PC-9 (cell line): ENCODE measurements around the gene PROZ. TPM values are rescaled to one million over a fixed set of nuclear protein-coding genes. Genes with fewer than 3 reads are reported as not detected.

Source experiments
- BruUV-seq: library from RNA; stranded (reverse); fragments of 400-500 nt; replicated peaks from 2 replicates; lab custom pipeline; 2021; lab: Mats Ljungman, UMichigan
- CTCF ChIA-PET: fragments of 300-600 bp; sonication (Branson Sonifier 250); formaldehyde crosslinking; loops from one replicate; lab custom pipeline; 2022; ENCODE audit warnings: antibody characterized with exemption; lab: Charles Lee
- POLR2A ChIA-PET: fragments of 300-600 bp; sonication (Branson Sonifier 250); formaldehyde crosslinking; loops from one replicate; lab custom pipeline; 2022; ENCODE audit warnings: antibody characterized with exemption; ENCODE audit not compliant: unreplicated experiment; lab: Charles Lee
- DNase-seq, 2 experiments: peaks; one replicate each; pipeline versions ENCODE4 v3.0.0 to v3.0.0-alpha.2; 2015 to 2022; ENCODE audit warnings: mixed read lengths in 1 of 2
- H2AFZ ChIP-seq: fragments of 200-600 bp; sonication (generic); 2 replicates; pipeline ENCODE4 v1.8.1; 2017; ENCODE audit warnings: antibody characterized with exemption
- H3F3A ChIP-seq: fragments of 200-600 bp; sonication (generic); 2 replicates; pipeline ENCODE4 v1.8.1; 2017; ENCODE audit warnings: antibody characterized with exemption, mild to moderate bottlenecking, low read depth; ENCODE audit not compliant: insufficient read depth
- H3K27ac ChIP-seq: fragments of 200-600 bp; sonication (generic); 2 replicates; pipeline ENCODE4 v1.6.1; 2016; ENCODE audit warnings: mixed run types
- H3K27me3 ChIP-seq: fragments of 200-600 bp; sonication (generic); 2 replicates; pipeline ENCODE4 v1.6.1; 2016; ENCODE audit warnings: low read depth, mixed run types; ENCODE audit not compliant: insufficient read depth
- H3K36me3 ChIP-seq: fragments of 200-600 bp; sonication (generic); 2 replicates; pipeline ENCODE4 v1.6.1; 2016; ENCODE audit warnings: low read depth, mixed run types
- H3K4me1 ChIP-seq: fragments of 200-600 bp; sonication (generic); replicated peaks from 2 replicates; pipeline ENCODE4 v1.6.1; 2016; ENCODE audit warnings: mixed run types; ENCODE audit not compliant: insufficient read depth
- H3K4me2 ChIP-seq: fragments of 200-600 bp; sonication (generic); 2 replicates; pipeline ENCODE4 v1.6.1; 2017; ENCODE audit warnings: mixed run types
- H3K4me3 ChIP-seq: fragments of 200-600 bp; sonication (generic); 2 replicates; pipeline ENCODE4 v1.6.1; 2016; ENCODE audit warnings: mixed run types
- H3K79me2 ChIP-seq: fragments of 200-600 bp; sonication (generic); 2 replicates; pipeline ENCODE4 v1.6.1; 2017; ENCODE audit warnings: low read depth, mixed run types
- H3K9me2 ChIP-seq: fragments of 200-600 bp; sonication (generic); 2 replicates; pipeline ENCODE4 v1.8.1; 2017; ENCODE audit warnings: mild to moderate bottlenecking; ENCODE audit not compliant: insufficient read depth
- H3K9me3 ChIP-seq: fragments of 200-600 bp; sonication (generic); 2 replicates; pipeline ENCODE4 v1.8.1; 2016; ENCODE audit warnings: low read depth; ENCODE audit not compliant: insufficient read depth
- H4K20me1 ChIP-seq: fragments of 200-600 bp; sonication (generic); 2 replicates; pipeline ENCODE4 v1.8.1; 2017; ENCODE audit not compliant: insufficient read depth
- EZH2 ChIP-seq: fragments of 200-600 bp; sonication (generic); IDR thresholded peaks from 2 replicates; pipeline ENCODE4 v1.8.0; 2017; ENCODE audit warnings: antibody characterized with exemption, low read depth
- intact Hi-C: fragments of 100-400 bp; cut with micrococcal nuclease; formaldehyde crosslinking; loops from one replicate; pipeline ENCODE4 v1.10.0; 2022; ENCODE audit not compliant: unreplicated experiment
- total RNA-seq: library from RNA; stranded (reverse); gene quantifications from 2 replicates; pipeline ENCODE4 v1.2.3, GENCODE V29; 2021
- TF ChIP-seq, protein P1 (sequence below): fragments of 200-600 bp; sonication (generic); conservative IDR thresholded peaks from 2 replicates; pipeline ENCODE4 v1.6.1; 2017; ENCODE audit warnings: mixed run types, antibody characterized with exemption, mild to moderate bottlenecking, moderate library complexity

Gene PROZ
- total RNA-seq, 1 experiment from 2014 or later = not detected

DNA sequence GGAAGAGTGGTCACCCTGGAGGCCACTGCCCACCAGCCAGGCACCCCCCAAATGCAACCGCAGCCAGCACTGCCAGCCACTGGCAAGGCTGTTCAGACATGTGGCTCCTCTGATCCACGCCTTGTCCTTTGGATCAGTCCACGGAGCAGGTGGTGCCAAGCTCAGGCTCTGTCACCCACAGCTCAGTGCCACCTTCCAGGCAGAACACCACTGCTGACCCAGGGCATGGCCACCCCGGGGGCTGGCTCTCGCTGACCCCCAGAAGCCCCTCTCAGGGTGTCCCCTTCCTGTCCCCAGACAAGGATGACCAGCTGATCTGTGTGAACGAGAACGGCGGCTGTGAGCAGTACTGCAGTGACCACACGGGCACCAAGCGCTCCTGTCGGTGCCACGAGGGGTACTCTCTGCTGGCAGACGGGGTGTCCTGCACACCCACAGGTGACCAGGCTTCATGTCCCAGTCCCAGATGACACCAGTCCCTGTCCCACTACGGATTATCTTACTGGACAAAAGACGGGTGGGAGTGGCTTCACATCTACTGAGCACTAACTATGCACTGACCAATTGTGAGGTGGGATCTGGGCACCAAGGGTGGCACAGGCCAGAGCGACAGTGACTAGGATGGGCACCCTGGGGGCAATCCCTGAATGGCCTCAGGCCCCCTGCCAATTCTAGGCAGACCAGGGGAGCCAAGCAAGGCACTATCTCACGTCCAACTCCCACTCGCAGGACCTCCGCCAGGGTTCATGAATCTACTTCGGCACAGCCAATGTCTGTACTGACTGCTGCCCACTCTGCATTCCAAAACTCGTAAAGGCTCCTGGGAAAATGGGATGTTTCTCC lies 42.9 kb upstream of the PROZ start:
- no peak overlapping the region for H3K4me2 ChIP-seq
- no peaks in the 10 kb centered on the region for H4K20me1 ChIP-seq
- H3F3A ChIP-seq = no peaks in the 10 kb centered on the region
- H3K9me3 ChIP-seq = no peaks in the 10 kb centered on the region
- CTCF ChIA-PET = no interaction called here
- POLR2A ChIA-PET = no interaction called here
- no peaks in the 10 kb centered on the region for H3K36me3 ChIP-seq
- no peak for DNase-seq
- no peak overlapping the region for H2AFZ ChIP-seq
- H3K27ac ChIP-seq = no peak overlapping the region
- no peak overlapping the region for H3K4me3 ChIP-seq
- no peaks in the 10 kb centered on the region for H3K79me2 ChIP-seq
- peaks cover 51% of the 10 kb centered on the region for H3K27me3 ChIP-seq
- no peaks in the 10 kb centered on the region for H3K9me2 ChIP-seq
- no peak for TF ChIP-seq EZH2
- TF ChIP-seq, protein P1, sequence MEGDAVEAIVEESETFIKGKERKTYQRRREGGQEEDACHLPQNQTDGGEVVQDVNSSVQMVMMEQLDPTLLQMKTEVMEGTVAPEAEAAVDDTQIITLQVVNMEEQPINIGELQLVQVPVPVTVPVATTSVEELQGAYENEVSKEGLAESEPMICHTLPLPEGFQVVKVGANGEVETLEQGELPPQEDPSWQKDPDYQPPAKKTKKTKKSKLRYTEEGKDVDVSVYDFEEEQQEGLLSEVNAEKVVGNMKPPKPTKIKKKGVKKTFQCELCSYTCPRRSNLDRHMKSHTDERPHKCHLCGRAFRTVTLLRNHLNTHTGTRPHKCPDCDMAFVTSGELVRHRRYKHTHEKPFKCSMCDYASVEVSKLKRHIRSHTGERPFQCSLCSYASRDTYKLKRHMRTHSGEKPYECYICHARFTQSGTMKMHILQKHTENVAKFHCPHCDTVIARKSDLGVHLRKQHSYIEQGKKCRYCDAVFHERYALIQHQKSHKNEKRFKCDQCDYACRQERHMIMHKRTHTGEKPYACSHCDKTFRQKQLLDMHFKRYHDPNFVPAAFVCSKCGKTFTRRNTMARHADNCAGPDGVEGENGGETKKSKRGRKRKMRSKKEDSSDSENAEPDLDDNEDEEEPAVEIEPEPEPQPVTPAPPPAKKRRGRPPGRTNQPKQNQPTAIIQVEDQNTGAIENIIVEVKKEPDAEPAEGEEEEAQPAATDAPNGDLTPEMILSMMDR = no peak
- no TSS peak for BruUV-seq
- no peaks in the 10 kb centered on the region for H3K4me1 ChIP-seq
- intact Hi-C loops = no loop called here

DNA sequence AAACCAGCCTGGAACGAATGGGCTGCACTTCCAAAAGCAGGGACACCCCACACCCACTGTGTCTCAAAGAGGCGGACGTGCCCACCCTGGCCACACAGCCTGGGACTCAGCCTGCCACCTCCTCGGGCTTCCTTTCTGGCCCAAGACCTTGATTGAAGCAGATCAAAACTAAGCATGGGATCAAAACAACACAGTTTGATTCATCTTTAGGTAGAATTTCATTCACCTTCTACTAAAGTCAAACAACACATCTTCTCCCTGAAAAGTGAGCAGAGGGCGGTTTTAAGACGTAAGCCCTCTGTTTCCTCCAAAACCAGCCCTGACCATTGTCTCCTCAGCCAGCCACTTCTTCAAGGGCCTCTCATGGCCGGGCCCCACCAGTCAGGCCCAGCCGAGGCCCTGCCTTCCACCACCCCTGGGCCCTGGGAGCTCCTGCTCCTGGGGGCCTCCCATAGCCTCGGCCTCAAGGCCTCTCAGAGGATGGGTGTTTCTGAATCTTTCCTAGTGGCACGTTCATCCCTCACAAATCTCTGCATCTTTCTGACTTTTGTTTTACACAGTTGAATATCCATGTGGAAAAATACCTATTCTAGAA lies 42.1 kb upstream of the PROZ start:
- intact Hi-C loops = no loop called here
- H3F3A ChIP-seq = no peaks in the 10 kb centered on the region
- peaks cover 58% of the 10 kb centered on the region for H3K27me3 ChIP-seq
- H3K4me2 ChIP-seq = no peak overlapping the region
- TF ChIP-seq, protein P1 = no peak
- no peak for TF ChIP-seq EZH2
- no peaks in the 10 kb centered on the region for H3K79me2 ChIP-seq
- no peaks in the 10 kb centered on the region for H3K4me1 ChIP-seq
- H4K20me1 ChIP-seq = no peaks in the 10 kb centered on the region
- ChIA-PET CTCF (interaction anchor here (0.6 kb wide), 1 partner anchor 173 kb away, joined by 4 read pairs; no protein-coding TSS in a partner anchor), POLR2A (no interaction called here)
- H3K27ac ChIP-seq = no peak overlapping the region
- H3K4me3 ChIP-seq = no peak overlapping the region
- H3K36me3 ChIP-seq = no peaks in the 10 kb centered on the region
- no peaks in the 10 kb centered on the region for H3K9me2 ChIP-seq
- no TSS peak for BruUV-seq
- no peak for DNase-seq
- H2AFZ ChIP-seq = no peak overlapping the region
- H3K9me3 ChIP-seq = no peaks in the 10 kb centered on the region

DNA sequence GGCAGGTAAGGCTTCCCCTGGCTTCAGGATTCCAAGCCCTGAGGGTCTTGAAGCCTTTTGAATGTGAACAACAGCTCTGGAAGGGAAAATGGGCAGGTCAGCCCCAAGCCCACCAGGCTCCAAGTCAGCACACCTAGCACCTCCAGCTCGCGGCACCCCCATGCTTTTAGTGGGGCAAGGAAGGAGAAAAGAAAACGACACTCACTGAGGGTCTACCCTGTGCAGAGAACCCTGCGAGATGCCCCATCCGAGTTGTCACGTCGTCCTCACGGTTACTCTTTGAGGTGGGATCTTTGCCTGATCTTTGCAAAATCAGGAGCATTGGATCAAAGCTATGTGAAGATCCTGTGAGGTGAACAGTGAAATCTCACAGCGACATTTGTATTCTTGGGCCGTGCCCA lies 41.6 kb upstream of the PROZ start:
- Histone ChIP-seq H4K20me1 (no peaks in the 10 kb centered on the region), H3K4me3 (no peak overlapping the region), H3K79me2 (no peaks in the 10 kb centered on the region), H3K9me3 (no peaks in the 10 kb centered on the region), H3K36me3 (no peaks in the 10 kb centered on the region), H2AFZ (no peak overlapping the region), H3K4me1 (no peaks in the 10 kb centered on the region), H3K27me3 (peaks cover 64% of the 10 kb centered on the region), H3K9me2 (no peaks in the 10 kb centered on the region), H3K27ac (no peak overlapping the region), H3K4me2 (no peak overlapping the region), H3F3A (no peaks in the 10 kb centered on the region)
- TF ChIP-seq, protein P1 = no peak
- TF ChIP-seq EZH2 = no peak
- intact Hi-C loops = no loop called here
- POLR2A ChIA-PET = no interaction called here
- CTCF ChIA-PET = interaction anchor here (0.6 kb wide), 1 partner anchor 174 kb away, joined by 4 read pairs; no protein-coding TSS in a partner anchor
- DNase-seq = no peak
- BruUV-seq = no TSS peak
